GM13977 (cell line): ENCODE data around the gene CARHSP1.
"Not testable (repeated sequence)": the region's sequence is repeated elsewhere in the genome, so short reads cannot be mapped to it uniquely, and the experiment has no call there.

Experiments used
- DNase-seq: peaks from one replicate; pipeline ENCODE4 v3.0.0; 2012; ENCODE audit warnings: low spot score
- in situ Hi-C: fragments of 300-500 bp; cut with MboI; formaldehyde crosslinking; loops from one replicate; pipeline ENCODE4 v1.12.0; 2022; ENCODE audit warnings: low sequenced_read_pairs, low pct_unique_long_range_greater_than_20kb, mixed read lengths, inconsistent platforms; ENCODE audit not compliant: unreplicated experiment
- TF ChIP-seq, protein P1 (sequence below): IDR thresholded peaks from 2 replicates; pipeline ENCODE4 v1.5.1; 2012; ENCODE audit warnings: mild to moderate bottlenecking, control low read depth; ENCODE audit not compliant: insufficient read depth; ENCODE audit errors: extremely low read depth, missing control alignments

Gene CARHSP1

DNA sequence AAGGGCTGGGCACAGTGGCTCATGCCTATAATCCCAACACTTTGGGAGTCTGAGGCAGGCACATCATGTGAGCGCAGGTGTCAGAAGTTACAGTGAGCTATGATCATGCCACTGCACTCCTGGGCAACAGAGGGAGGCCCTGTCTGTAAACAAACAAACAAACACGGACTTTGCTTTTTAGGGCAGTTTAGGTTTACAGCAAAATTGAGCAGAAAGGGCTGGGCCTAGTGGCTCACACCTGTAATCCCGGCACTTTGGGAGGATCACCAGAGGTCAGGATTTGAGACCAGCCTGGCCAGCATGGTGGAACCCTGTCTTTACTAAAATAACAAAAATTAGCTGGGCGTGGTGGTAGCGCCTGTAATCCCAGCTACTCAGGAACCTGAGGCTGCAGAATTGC is 3.3 kb upstream of the CARHSP1 start:
- in situ Hi-C loops = loop anchor here (10.0 kb wide), 1 partner anchor 207 kb away; no protein-coding TSS in a partner anchor
- TF ChIP-seq, protein P1, sequence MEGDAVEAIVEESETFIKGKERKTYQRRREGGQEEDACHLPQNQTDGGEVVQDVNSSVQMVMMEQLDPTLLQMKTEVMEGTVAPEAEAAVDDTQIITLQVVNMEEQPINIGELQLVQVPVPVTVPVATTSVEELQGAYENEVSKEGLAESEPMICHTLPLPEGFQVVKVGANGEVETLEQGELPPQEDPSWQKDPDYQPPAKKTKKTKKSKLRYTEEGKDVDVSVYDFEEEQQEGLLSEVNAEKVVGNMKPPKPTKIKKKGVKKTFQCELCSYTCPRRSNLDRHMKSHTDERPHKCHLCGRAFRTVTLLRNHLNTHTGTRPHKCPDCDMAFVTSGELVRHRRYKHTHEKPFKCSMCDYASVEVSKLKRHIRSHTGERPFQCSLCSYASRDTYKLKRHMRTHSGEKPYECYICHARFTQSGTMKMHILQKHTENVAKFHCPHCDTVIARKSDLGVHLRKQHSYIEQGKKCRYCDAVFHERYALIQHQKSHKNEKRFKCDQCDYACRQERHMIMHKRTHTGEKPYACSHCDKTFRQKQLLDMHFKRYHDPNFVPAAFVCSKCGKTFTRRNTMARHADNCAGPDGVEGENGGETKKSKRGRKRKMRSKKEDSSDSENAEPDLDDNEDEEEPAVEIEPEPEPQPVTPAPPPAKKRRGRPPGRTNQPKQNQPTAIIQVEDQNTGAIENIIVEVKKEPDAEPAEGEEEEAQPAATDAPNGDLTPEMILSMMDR = no peak
- no peak for DNase-seq

DNA sequence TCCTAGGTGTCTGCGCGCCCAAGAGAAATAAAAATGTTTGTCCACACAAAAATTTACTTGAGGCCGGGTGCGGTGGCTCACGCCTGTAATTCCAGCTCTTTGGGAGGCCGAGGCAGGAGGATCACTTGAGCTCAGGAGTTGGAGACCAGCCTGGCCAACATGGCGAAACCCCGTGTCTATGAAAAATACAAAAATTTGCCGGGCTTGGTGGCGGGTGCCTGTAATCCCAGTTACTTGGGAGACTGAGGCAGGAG is 1.1 kb upstream of the CARHSP1 start:
- DNase-seq = not testable (repeated sequence)
- in situ Hi-C loops = loop anchor here (10.0 kb wide), 1 partner anchor 205 kb away; no protein-coding TSS in a partner anchor

DNA sequence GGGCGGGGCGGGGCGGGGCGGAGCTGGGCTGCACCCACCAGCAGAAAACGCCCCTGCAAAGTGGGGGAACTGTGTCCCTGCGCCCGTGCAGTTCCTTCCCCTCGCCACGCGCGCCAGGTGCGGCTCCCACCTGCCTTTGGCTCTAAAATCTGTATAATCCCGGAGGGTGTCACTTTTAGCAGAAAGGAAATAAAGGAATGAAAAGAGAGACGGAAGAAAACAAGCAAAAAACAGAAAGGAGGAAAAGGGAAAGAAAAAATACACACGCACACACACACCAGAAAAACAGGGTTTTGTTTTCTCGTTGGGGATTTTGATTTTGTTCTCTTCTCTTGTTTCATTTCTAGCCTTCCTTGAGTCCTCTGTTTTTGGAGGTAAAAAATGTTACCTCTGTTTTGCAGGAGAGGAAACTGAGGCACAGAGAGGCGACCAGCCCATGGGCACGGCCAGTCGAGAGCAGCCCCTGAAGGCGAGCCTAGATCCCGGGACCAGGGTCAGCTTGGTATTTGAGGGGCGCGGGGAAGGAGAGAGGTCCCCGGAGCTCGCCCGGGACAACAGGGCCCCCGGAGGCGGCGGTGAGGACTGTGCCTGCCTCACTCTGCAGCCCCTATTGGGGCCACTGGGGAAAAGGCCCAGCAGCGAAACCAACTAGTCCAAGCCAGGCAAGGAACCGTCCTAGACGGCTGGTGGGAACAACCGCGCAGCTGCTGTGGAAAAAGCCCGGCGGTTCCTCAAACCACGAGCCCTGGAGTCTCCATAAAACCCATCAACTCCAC is 594 bp upstream of the CARHSP1 start:
- TF ChIP-seq, protein P1 = no peak
- in situ Hi-C loops = no loop called here
- no peak for DNase-seq

DNA sequence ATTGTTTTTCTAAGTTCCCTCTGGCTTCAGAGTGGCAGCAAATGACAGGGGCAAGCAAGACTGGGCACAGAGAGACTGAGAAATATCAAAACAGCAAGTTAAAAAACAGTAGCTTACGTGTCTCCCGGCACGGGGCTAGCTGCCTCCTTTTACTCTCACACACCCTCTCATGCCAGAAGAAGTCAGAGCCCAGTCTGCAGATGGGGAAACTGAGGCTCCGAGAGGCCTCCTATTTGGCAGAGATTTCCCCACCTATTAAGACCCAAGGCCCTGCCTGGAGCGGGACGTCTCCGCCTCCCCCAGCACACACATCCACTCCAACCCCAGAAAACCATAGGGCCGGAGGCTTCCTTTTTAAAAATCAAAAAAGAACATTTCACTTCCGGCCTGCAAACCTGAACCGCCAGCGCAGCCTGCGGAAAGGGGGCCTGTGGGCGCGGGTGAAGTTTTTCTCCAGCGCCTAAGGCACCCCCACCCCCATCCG is 832 bp downstream of the CARHSP1 start:
- no peak for DNase-seq
- in situ Hi-C loops = no loop called here
- TF ChIP-seq, protein P1 = no peak

DNA sequence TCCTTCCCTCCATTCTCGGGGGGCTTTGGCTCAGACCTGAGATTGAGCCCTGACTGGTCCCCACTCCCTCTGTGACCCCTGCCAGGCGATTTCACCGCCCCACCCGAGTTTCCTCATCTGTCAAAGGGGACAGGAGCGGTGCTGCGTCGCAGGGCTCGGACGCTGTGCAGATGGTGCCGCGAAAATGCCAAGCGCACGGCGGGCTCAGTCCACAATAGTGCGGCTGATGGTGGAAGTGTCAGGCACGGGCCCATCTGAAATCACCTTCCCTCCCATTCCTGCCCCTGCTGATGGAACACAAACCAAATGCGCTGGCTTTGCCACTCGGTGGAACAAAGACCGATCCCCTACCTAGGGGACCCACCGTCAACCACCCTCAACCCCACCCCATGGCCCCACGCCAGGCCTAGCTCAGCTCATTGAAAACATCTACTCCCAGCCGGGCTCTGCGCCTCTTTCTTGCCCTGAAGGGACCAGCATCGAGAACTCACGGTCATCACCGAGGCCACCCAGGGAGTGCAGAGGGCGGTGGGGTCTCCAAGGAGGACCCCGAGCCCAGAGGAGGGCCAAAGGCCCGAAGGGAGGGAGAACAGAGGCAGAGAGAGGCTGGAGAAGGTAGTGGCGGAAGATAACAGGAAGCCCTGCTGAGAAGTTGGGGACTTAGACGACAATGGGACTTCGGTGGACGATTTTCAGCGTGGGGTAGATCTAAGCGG is 1.4 kb downstream of the CARHSP1 start:
- DNase-seq = peak; percentile 62
- in situ Hi-C loops = no loop called here
- TF ChIP-seq, protein P1 = no peak

DNA sequence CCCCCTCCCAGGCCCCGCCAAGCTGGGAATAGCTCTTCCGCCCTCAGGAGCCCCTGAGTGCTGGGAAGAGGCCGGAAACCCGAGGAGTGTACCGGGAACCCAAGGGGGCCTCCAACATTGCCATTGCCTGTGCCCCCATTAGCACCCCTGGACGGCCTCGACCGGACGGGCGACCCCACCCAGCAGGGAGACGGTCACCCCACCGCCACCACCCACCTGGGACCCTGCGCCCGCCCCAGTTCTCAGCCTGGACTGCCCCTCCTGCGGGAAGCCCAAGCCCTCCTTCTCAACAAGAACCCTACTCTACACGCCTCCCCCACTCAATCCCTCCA is 2.0 kb downstream of the CARHSP1 start:
- in situ Hi-C loops = no loop called here
- DNase-seq = no peak
- TF ChIP-seq, protein P1 = no peak
